HG02885 (cell line): ENCODE measurements around the gene NR1H3.
"Not testable (repeated sequence)": the region's sequence is repeated elsewhere in the genome, so short reads cannot be mapped to it uniquely, and the experiment has no call there.

Experiments used
- ATAC-seq: cut with Tn5 transposase; IDR thresholded peaks from one replicate; pipeline ENCODE4 v1.9.1; 2021; ENCODE audit warnings: mild to moderate bottlenecking; ENCODE audit not compliant: unreplicated experiment, poor library complexity

NR1H3 gene

GRCh38 chr11:47257517-47258316, at the start of gene NR1H3:
Gene NR1H3, plus strand, starts transcription at chr11:47257996. Its CDS starts 1,221 bp downstream, at chr11:47259217.
- no peak for ATAC-seq

GRCh38 chr11:47208008-47208552, 49.7 kb upstream of the NR1H3 start:
- not testable (repeated sequence) for ATAC-seq

- ATAC-seq, result no peak
These were observed 49.2 kb upstream of the NR1H3 start for GRCh38 chr11:47208628-47209027.

GRCh38 chr11:47212938-47213337, 44.9 kb upstream of the NR1H3 start:
- no peak for ATAC-seq

GRCh38 chr11:47213950-47214565, 43.7 kb upstream of the NR1H3 start:
- peak; percentile 41 for ATAC-seq

- ATAC-seq, result no peak
These were observed 42.4 kb upstream of the NR1H3 start for GRCh38 chr11:47215366-47215910.

DNA sequence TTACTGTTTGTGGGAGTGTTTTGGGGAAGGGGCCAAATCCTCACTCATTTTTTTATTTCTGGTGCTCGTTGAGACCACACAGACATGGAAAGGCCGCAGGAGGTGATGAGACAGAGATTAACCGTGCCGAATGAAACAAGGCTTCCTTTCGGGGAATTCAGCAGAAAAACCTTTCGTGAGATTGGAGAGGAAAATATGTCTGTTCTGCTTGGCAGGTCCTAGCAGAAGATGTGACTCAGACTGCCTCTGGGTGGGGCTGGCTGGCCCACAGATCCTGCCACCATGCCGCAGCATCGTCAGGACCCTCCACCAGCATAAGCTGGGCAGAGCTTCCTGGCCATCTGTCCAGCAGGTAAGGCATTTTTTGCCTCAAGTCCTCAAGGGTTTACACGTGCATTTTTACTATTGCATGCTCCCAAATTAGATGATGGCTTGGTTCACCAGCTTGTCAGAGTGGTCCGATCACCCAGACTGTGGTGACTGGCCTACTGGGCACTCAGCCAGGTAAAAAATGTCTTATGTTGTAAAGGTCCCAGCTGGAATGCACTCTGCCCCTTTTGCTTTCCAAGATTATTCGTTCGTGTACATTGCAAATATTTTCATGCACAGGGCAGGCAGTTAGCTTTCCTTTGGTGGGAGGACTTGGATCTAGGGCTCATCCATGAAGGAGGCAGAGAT, 41.5 kb upstream of the NR1H3 start:
- peak; percentile 29 for ATAC-seq

DNA sequence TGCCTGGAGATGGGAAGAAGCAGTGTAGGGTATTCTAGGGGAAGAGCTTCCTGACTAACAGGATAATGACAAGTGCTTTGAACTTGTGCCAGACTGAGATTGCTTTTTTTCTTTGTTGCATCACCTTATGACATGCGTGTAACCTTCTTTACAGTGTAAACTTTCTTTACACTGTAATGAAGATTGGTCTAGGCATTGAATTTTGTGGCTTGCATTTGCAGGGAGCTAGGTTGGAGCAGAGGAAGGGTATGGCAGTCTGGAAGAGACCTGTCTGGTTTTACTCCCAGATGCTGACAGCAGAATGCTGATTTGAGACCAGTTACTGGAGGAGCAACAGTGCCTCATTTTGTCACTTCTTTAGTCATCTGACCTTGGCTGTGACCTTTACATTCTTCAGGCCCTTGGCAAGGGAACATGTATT, 37.4 kb upstream of the NR1H3 start:
- ATAC-seq, result no peak

GRCh38 chr11:47222696-47223095, 35.1 kb upstream of the NR1H3 start:
- ATAC-seq, result no peak

GRCh38 chr11:47225552-47226400, 32.0 kb upstream of the NR1H3 start:
- peak; percentile 73 for ATAC-seq

DNA sequence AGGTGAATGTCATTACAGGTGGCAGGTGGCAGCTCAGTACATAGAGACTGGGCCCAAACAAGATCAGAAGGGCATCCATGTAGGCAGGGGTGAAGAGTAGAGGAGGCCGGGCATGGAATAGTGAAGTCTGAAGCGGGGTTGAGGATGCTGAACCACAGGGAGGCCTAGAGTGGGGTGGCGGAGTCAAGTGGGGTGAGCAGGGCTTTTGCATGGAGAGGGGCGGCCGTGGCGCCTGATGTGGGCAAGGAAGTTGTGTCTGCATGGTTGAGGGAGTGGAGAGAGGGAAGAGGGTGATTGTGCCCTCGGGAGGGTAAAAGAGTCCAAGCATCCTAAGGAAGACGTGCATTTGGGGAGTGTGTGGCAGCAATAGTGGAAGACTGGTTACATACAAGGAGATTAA, 28.6 kb upstream of the NR1H3 start:
- ATAC-seq, result no peak

GRCh38 chr11:47233051-47233450, 24.7 kb upstream of the NR1H3 start:
- ATAC-seq, result no peak

DNA sequence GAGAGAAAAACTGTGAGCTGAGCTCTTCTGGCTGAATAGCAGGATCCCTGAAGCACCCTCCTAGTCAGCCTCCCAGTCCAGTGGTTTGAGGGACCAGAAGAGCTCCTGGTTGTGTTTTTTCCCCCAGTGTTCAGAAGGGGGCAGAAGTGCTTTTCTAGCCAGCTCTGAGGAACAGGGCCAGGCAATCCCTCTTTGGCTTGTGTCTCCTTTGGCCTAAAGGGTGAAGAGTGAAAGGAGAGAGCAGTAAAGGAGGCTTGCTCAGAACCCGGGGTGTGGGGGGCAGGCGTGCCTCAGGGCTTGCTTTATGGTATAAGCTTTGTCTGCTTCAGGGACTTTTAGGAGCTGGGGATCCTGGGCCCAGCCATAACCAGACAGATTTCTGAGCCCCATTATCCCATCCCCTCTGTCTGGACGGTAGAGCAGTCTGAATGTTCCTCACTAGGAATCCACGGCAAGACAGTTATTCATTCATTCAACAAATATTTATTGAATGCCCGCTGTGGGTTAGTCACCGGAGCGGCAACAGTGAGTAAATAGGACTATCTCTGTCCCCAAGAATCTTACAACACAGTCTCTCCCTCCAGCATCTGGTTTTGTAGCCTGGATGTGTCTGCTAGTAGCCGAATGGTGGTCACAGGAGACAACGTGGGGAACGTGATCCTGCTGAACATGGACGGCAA, 23.7 kb upstream of the NR1H3 start:
- ATAC-seq, result no peak

- ATAC-seq, result no peak
These were observed 23.1 kb upstream of the NR1H3 start for GRCh38 chr11:47234669-47235100.

DNA sequence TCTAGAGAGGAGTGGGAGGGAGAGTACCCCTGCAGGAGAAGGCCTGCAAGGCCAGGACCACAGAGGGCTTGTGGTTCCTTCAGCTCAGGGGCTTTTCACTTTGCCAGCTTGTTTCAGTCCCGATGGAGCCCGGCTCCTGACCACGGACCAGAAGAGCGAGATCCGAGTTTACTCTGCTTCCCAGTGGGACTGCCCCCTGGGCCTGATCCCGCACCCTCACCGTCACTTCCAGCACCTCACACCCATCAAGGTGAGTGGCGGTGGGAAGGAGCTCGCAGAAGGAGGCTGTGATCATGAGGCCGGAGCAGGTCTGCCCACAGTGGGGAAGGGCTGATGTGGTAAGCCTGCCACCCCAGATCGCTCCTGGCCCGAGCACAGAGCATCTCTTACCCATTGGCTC, 22.6 kb upstream of the NR1H3 start:
- no peak for ATAC-seq

DNA sequence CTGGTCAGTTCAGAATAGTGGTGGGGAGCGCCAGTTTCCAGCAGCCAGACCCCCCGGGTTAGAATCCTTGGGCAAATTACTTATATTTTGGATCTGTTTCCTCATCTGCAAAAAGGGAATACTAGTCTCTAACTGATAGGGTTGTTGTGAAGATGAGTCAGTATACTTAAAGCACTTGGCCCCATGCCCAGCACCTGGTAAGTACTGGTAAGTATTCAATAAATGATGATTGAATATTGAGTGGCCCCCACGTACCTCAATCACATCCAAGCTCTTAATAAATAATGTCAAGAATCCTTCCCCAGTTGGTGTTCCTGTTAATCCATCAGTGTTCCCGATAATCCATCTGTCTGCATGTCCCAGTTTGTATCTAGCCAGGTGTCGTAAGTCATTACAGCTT, 21.3 kb upstream of the NR1H3 start:
- ATAC-seq, result no peak

DNA sequence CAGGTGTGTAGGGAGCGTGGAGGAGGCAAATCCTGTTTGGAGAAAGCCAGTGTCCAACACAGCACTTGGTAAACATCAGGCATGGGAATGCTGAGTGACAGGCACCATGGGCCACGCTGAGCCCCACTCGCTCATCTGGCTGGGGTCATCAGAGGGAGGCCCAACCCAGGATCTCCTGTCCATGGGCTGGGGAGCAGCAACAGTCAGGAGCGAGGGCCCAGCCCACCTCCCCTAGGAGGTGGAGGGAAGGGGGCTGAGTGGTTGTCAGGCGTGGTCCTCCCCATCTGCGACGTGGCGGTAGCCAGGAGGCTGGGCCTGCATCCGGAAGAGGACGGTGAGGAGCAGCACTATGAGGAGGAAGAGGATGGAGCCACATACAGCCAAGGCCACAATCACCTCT, 17.9 kb upstream of the NR1H3 start:
- ATAC-seq, result no peak

DNA sequence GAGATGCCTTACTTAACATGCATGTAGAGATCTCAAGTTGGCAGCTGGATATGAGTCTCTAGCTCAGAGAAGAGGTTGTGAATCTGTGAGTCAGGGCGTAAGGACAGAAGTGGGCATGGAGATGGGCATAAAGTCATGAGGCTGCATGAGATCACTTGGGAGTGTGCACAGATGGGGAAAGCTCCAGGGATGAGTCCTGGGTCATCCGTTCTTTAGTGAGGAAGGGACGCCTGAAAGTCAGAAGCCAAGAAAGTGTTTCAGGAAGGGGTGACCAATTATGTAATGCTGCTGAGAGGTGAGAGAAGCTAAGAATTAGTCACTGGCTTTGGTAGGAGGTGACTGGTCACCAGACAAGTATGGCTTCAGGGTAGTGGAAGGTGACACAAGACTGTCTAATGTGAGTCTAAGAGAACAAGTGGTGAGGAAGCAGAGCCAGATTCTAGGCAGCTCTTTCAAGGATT, 15.9 kb upstream of the NR1H3 start:
- ATAC-seq, result no peak

DNA sequence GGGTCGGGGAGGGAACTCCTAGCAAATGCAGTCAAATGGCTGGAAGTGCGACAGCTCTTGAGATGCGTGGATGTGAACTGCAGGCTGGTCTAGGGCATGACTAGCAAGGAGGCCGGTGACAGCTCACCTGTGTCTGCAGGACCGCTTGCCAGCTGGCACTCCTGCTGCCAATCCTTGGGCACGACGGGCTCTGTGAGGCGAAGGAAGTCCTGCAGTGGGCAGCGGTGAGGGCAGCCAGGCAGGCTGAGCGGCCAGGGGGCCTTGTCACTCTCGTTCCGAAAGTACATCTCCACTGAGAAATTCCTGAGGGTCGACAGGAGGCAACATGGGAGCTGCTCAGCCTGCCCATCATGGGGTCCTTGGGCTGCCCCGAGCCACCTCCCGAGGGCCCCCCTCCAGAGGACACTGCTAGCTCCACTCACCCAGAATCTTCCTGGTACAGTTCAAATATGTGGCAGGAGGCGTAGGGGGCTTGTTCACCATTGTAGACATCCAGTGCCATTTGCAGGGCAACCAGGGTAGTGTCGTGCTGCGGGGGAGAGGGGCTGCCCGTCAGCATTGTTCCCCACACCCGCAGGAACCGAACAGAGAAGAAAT, 15.1 kb upstream of the NR1H3 start:
- no peak for ATAC-seq
